NB4 (cell line): ENCODE data around the gene STK38.

ENCODE experiments used
- CTCF ChIP-seq: IDR thresholded peaks from one replicate; pipeline ENCODE4 v1.5.1; 2012; ENCODE audit warnings: low read depth, low read length
- POLR2A ChIP-seq: IDR thresholded peaks from 2 replicates; pipeline ENCODE4 v1.6.1; 2011; ENCODE audit warnings: mild to moderate bottlenecking; ENCODE audit not compliant: insufficient read length; ENCODE audit errors: extremely low read depth

GRCh38 chr6:36493319-36493718 is 54.0 kb downstream of the STK38 start:
- TF ChIP-seq CTCF = no peak
- no peak for TF ChIP-seq POLR2A
